Mucosa of rectum (tissue), 2 donors: ENCODE data around the gene ZBTB16.

Experiments used
- H3K27ac ChIP-seq, 2 donors: one replicate each; pipeline ENCODE4 v1.7.0; 2013; ENCODE audit warnings: inconsistent platforms in 2 of 2, low read depth in 2 of 2, low read length in 2 of 2
- H3K27me3 ChIP-seq, 2 donors: one replicate each; pipeline ENCODE4 v1.7.0; 2013; ENCODE audit warnings: low read length in 2 of 2; ENCODE audit not compliant: control insufficient read depth in 2 of 2, insufficient read depth in 2 of 2
- H3K36me3 ChIP-seq, 2 donors: one replicate each; pipeline ENCODE4 v1.7.0; 2013; ENCODE audit warnings: low read length in 2 of 2; ENCODE audit not compliant: control insufficient read depth in 2 of 2, insufficient read depth in 2 of 2
- H3K4me1 ChIP-seq, 2 donors: one replicate each; pipeline ENCODE4 v1.7.0; 2013; ENCODE audit warnings: low read length in 2 of 2, mild to moderate bottlenecking in 1 of 2; ENCODE audit not compliant: control insufficient read depth in 2 of 2, insufficient read depth in 2 of 2
- H3K4me3 ChIP-seq, 2 donors: one replicate each; pipeline ENCODE4 v1.7.0; 2013; ENCODE audit warnings: low read length in 2 of 2
- H3K9ac ChIP-seq, 2 donors: one replicate each; pipeline ENCODE4 v1.7.0; 2013; ENCODE audit warnings: low read length in 2 of 2, low read depth in 1 of 2, mild to moderate bottlenecking in 1 of 2
- H3K9me3 ChIP-seq, 2 donors: one replicate each; pipeline ENCODE4 v1.7.0; 2013; ENCODE audit warnings: low read length in 2 of 2; ENCODE audit not compliant: control insufficient read depth in 2 of 2
- donor health status: healthy.
- donor health status: Normal muscosa, but diverticular disease.

The ZBTB16 gene

GRCh38 chr11:114088216-114088615 lies 28.7 kb downstream of the ZBTB16 start:
- H3K4me3 ChIP-seq, result no peak overlapping the region
- peaks cover 10 to 14% of the 10 kb centered on the region in 2 donors for H3K4me1 ChIP-seq
- no peaks in the 10 kb centered on the region for H3K36me3 ChIP-seq
- no peak overlapping the region for H3K9ac ChIP-seq
- H3K27me3 ChIP-seq, result no peaks in the 10 kb centered on the region
- H3K27ac ChIP-seq, result no peak overlapping the region
- H3K9me3 ChIP-seq, result no peaks in the 10 kb centered on the region

- H3K27ac ChIP-seq, result no peak overlapping the region
- no peak overlapping the region for H3K9ac ChIP-seq
- no peak overlapping the region for H3K4me3 ChIP-seq
- H3K4me1 ChIP-seq, result peaks cover 10 to 11% of the 10 kb centered on the region in 2 donors
- H3K27me3 ChIP-seq, result no peaks in the 10 kb centered on the region
- H3K9me3 ChIP-seq, result no peaks in the 10 kb centered on the region
- H3K36me3 ChIP-seq, result no peaks in the 10 kb centered on the region
Measured at GRCh38 chr11:114088836-114089235, 29.3 kb downstream of the ZBTB16 start.

- no peaks in the 10 kb centered on the region for H3K27me3 ChIP-seq
- no peaks in the 10 kb centered on the region for H3K9me3 ChIP-seq
- H3K27ac ChIP-seq, result no peak overlapping the region
- H3K9ac ChIP-seq, result no peak overlapping the region
- H3K4me3 ChIP-seq, result no peak overlapping the region
- no peaks in the 10 kb centered on the region for H3K36me3 ChIP-seq
- peaks cover 10 to 11% of the 10 kb centered on the region in 2 donors for H3K4me1 ChIP-seq
Measured at GRCh38 chr11:114089748-114090147, 30.2 kb downstream of the ZBTB16 start.

GRCh38 chr11:114090225-114090910 lies 30.9 kb downstream of the ZBTB16 start:
- Histone ChIP-seq H3K9ac (no peak overlapping the region), H3K27me3 (no peaks in the 10 kb centered on the region), H3K36me3 (no peaks in the 10 kb centered on the region), H3K27ac (no peak overlapping the region), H3K9me3 (no peaks in the 10 kb centered on the region), H3K4me1 (peaks cover 10 to 11% of the 10 kb centered on the region in 2 donors), H3K4me3 (no peak overlapping the region)

GRCh38 chr11:114090976-114091375 lies 31.5 kb downstream of the ZBTB16 start:
- Histone ChIP-seq H3K27ac (no peak overlapping the region), H3K9me3 (no peaks in the 10 kb centered on the region), H3K27me3 (no peaks in the 10 kb centered on the region), H3K36me3 (no peaks in the 10 kb centered on the region), H3K9ac (no peak overlapping the region), H3K4me1 (peaks cover 4 to 6% of the 10 kb centered on the region in 2 donors), H3K4me3 (no peak overlapping the region)

GRCh38 chr11:114091516-114092397 lies 32.2 kb downstream of the ZBTB16 start:
- peaks cover 0 to 3% of the 10 kb centered on the region in 2 donors for H3K4me1 ChIP-seq
- H3K9me3 ChIP-seq, result no peaks in the 10 kb centered on the region
- no peaks in the 10 kb centered on the region for H3K27me3 ChIP-seq
- H3K9ac ChIP-seq, result no peak overlapping the region
- no peaks in the 10 kb centered on the region for H3K36me3 ChIP-seq
- no peak overlapping the region for H3K4me3 ChIP-seq
- peak overlapping the region in 1 of 2 donors; percentile 3 for H3K27ac ChIP-seq

GRCh38 chr11:114092478-114092877 lies 33.0 kb downstream of the ZBTB16 start:
- H3K4me3 ChIP-seq, result no peak overlapping the region

GRCh38 chr11:114092953-114093352 lies 33.4 kb downstream of the ZBTB16 start:
- H3K4me3 ChIP-seq, result no peak overlapping the region
- no peaks in the 10 kb centered on the region for H3K27me3 ChIP-seq
- H3K4me1 ChIP-seq, result peaks cover 0 to 3% of the 10 kb centered on the region in 2 donors
- H3K9ac ChIP-seq, result no peak overlapping the region
- no peaks in the 10 kb centered on the region for H3K36me3 ChIP-seq
- no peak overlapping the region for H3K27ac ChIP-seq
- no peaks in the 10 kb centered on the region for H3K9me3 ChIP-seq

More at GRCh38 chr11:114092478-114092877, 33.0 kb downstream of the ZBTB16 start:
- Histone ChIP-seq H3K36me3 (no peaks in the 10 kb centered on the region), H3K27ac (no peak overlapping the region), H3K4me1 (peaks cover 0 to 3% of the 10 kb centered on the region in 2 donors), H3K27me3 (no peaks in the 10 kb centered on the region), H3K9ac (no peak overlapping the region), H3K9me3 (no peaks in the 10 kb centered on the region)

- H3K36me3 ChIP-seq, result no peaks in the 10 kb centered on the region
- no peaks in the 10 kb centered on the region for H3K27me3 ChIP-seq
- H3K4me3 ChIP-seq, result no peak overlapping the region
- no peak overlapping the region for H3K9ac ChIP-seq
- no peaks in the 10 kb centered on the region for H3K9me3 ChIP-seq
- H3K4me1 ChIP-seq, result peaks cover 3 to 5% of the 10 kb centered on the region in 2 donors
- H3K27ac ChIP-seq, result no peak overlapping the region
Measured at GRCh38 chr11:114094516-114094915, 35.0 kb downstream of the ZBTB16 start.

- Histone ChIP-seq H3K9ac (no peak overlapping the region), H3K27me3 (no peaks in the 10 kb centered on the region), H3K4me1 (peaks cover 10 to 11% of the 10 kb centered on the region in 2 donors), H3K4me3 (no peak overlapping the region), H3K36me3 (no peaks in the 10 kb centered on the region), H3K9me3 (no peaks in the 10 kb centered on the region), H3K27ac (no peak overlapping the region)
Measured at GRCh38 chr11:114095899-114096298, 36.4 kb downstream of the ZBTB16 start.
